Left lung (tissue), 10 donors: ENCODE results near the gene RAI14. TPM values are rescaled to one million over a fixed set of nuclear protein-coding genes. Genes with fewer than 3 reads are reported as not detected.

Source experiments
- ATAC-seq: fragments of 200-7000 bp; cut with Tn5 transposase; one replicate; pipeline ENCODE4 v1.9.1; 2020; ENCODE audit warnings: moderate library complexity
- DNase-seq, 4 donors: peaks; one replicate each; pipeline ENCODE4 v3.0.0-alpha.2; 2013 to 2020
- H3K27ac ChIP-seq, 2 donors: fragments of 200-600 bp; sonication (generic) in 1 of 2; one replicate each; pipeline versions ENCODE4 v1.5.0 to v1.8.0; 2020 to 2021
- H3K27me3 ChIP-seq, 2 donors: fragments of 200-600 bp; sonication (generic) in 1 of 2; one replicate each; pipeline versions ENCODE4 v1.5.0 to v1.8.0; 2020 to 2021
- H3K36me3 ChIP-seq, 2 donors: fragments of 200-600 bp; sonication (generic) in 1 of 2; one replicate each; pipeline versions ENCODE4 v1.5.0 to v1.8.0; 2020 to 2021
- H3K4me1 ChIP-seq, 2 donors: fragments of 200-600 bp; one replicate each; pipeline ENCODE4 v1.8.0; 2021
- H3K4me3 ChIP-seq, 2 donors: fragments of 200-600 bp; sonication (generic) in 1 of 2; one replicate each; pipeline versions ENCODE4 v1.5.0 to v1.8.0; 2020 to 2021; ENCODE audit warnings: mild to moderate bottlenecking in 1 of 2
- H3K9me3 ChIP-seq, 2 donors: fragments of 200-600 bp; sonication (generic) in 1 of 2; one replicate each; pipeline versions ENCODE4 v1.5.0 to v1.8.0; 2020 to 2021
- CTCF ChIP-seq, 2 donors: fragments of 200-600 bp; sonication (generic) in 1 of 2; IDR thresholded peaks; one replicate each; pipeline versions ENCODE4 v1.5.0 to v1.8.0; 2021; ENCODE audit warnings: antibody characterized with exemption in 2 of 2
- intact Hi-C, 2 donors: fragments of 100-400 bp; cut with DNase I; formaldehyde crosslinking; loops; one replicate each; pipeline versions ENCODE4 v1.11.2 to v1.14.2; 2022
- polyA plus RNA-seq, 6 donors: library from polyadenylated mRNA; unstranded; fragments of 120-200 nt; gene quantifications; one replicate each; pipeline ENCODE4 v1.2.1, GENCODE V29; 2013; ENCODE audit not compliant: insufficient read length in 6 of 6
- total RNA-seq, 2 donors: library from RNA; stranded (reverse); fragmentation: NEBNext Ultra II Directional; extraction: Animal tissue kit (Norgen Biotek cat#: 25700); gene quantifications; one replicate each; pipeline ENCODE4 v1.2.1, GENCODE V29; 2021
- donor health status: DM: no; HTN: yes; CAD: no.
- donor health status: DM: no; HTN: no; CAD: no.

Gene RAI14
- total and polyA plus RNA-seq, 8 donors = 48.4 to 109 (median 53.8) TPM

- Histone ChIP-seq H3K9me3 (no peaks in the 10 kb centered on the region), H3K4me3 (no peak overlapping the region), H3K27ac (no peak overlapping the region), H3K27me3 (no peaks in the 10 kb centered on the region), H3K4me1 (peaks cover 17 to 20% of the 10 kb centered on the region in 2 donors), H3K36me3 (no peaks in the 10 kb centered on the region)
- DNase-seq (no peak), ATAC-seq (no peak)
- TF ChIP-seq CTCF (IDR thresholded peaks at IDR 0.05) = no peak
- intact Hi-C loops = no loop called here
These were observed 45.6 kb upstream of the RAI14 start for GRCh38 chr5:34610546-34610945.

- TF ChIP-seq CTCF (IDR thresholded peaks at IDR 0.05) = no peak
- no peak overlapping the region for H3K4me3 ChIP-seq
- intact Hi-C loops = no loop called here
- H3K9me3 ChIP-seq = no peaks in the 10 kb centered on the region
- DNase-seq = no peak
- H3K36me3 ChIP-seq = no peaks in the 10 kb centered on the region
- no peak for ATAC-seq
- no peak overlapping the region for H3K27ac ChIP-seq
- peaks cover 17 to 20% of the 10 kb centered on the region in 2 donors for H3K4me1 ChIP-seq
- H3K27me3 ChIP-seq = no peaks in the 10 kb centered on the region
These were observed 44.4 kb upstream of the RAI14 start for GRCh38 chr5:34611464-34612415.

- ATAC-seq = no peak
- Histone ChIP-seq H3K36me3 (no peaks in the 10 kb centered on the region), H3K4me1 (no peaks in the 10 kb centered on the region), H3K27me3 (no peaks in the 10 kb centered on the region), H3K9me3 (no peaks in the 10 kb centered on the region), H3K4me3 (no peak overlapping the region), H3K27ac (no peak overlapping the region)
- DNase-seq = no peak
- intact Hi-C loops = no loop called here
- TF ChIP-seq CTCF (IDR thresholded peaks at IDR 0.05) = no peak
These were observed 39.5 kb upstream of the RAI14 start for GRCh38 chr5:34616651-34617050.

GRCh38 chr5:34618371-34619065 is 37.6 kb upstream of the RAI14 start:
- Histone ChIP-seq H3K9me3 (no peaks in the 10 kb centered on the region), H3K4me3 (no peak overlapping the region), H3K27me3 (no peaks in the 10 kb centered on the region), H3K36me3 (no peaks in the 10 kb centered on the region), H3K27ac (no peak overlapping the region), H3K4me1 (no peaks in the 10 kb centered on the region)
- ATAC-seq (no peak), DNase-seq (no peak)
- TF ChIP-seq CTCF (IDR thresholded peaks at IDR 0.05) = no peak
- intact Hi-C loops = no loop called here

GRCh38 chr5:34620185-34620584 is 35.9 kb upstream of the RAI14 start:
- intact Hi-C loops = no loop called here
- no peak for DNase-seq
- Histone ChIP-seq H3K9me3 (no peaks in the 10 kb centered on the region), H3K36me3 (no peaks in the 10 kb centered on the region), H3K27me3 (no peaks in the 10 kb centered on the region), H3K4me3 (no peak overlapping the region), H3K27ac (no peak overlapping the region), H3K4me1 (no peaks in the 10 kb centered on the region)
- peak; percentile 27 for ATAC-seq
- TF ChIP-seq CTCF (IDR thresholded peaks at IDR 0.05) = no peak
